Mesothelial cell of epicardium (in vitro differentiated cells): ENCODE measurements around the gene OR5M10. TPM values are rescaled to one million over a fixed set of nuclear protein-coding genes. Genes with fewer than 3 reads are reported as not detected.
"Not testable (repeated sequence)": the region's sequence is repeated elsewhere in the genome, so short reads cannot be mapped to it uniquely, and the experiment has no call there.

ENCODE experiments used
- DNase-seq, 2 experiments: peaks; one replicate each; pipeline ENCODE4 v3.0.0; 2021; ENCODE audit warnings: low spot score in 2 of 2; ENCODE audit not compliant: unreplicated experiment in 2 of 2
- H3K27ac Mint-ChIP-seq: 2 replicates; pipeline ENCODE4 v1.8.0; 2021; ENCODE audit warnings: mixed read lengths
- H3K27me3 Mint-ChIP-seq: 2 replicates; pipeline ENCODE4 v1.8.0; 2021; ENCODE audit warnings: low read depth, mixed read lengths
- H3K36me3 Mint-ChIP-seq: 2 replicates; pipeline ENCODE4 v1.8.0; 2021; ENCODE audit warnings: mixed read lengths
- H3K4me1 Mint-ChIP-seq: 2 replicates; pipeline ENCODE4 v1.8.0; 2021; ENCODE audit warnings: mixed read lengths
- H3K4me3 Mint-ChIP-seq: 2 replicates; pipeline ENCODE4 v1.8.0; 2021; ENCODE audit warnings: mild to moderate bottlenecking, moderate library complexity, mixed read lengths
- H3K9me3 Mint-ChIP-seq: 2 replicates; pipeline ENCODE4 v1.8.0; 2021; ENCODE audit warnings: mixed read lengths
- CTCF ChIP-seq: fragments of 200-600 bp; sonication (generic); IDR thresholded peaks from one replicate; pipeline ENCODE4 v1.5.0; 2021; ENCODE audit warnings: antibody characterized with exemption; ENCODE audit not compliant: unreplicated experiment
- total RNA-seq: library from RNA; stranded (reverse); gene quantifications from 3 replicates; pipeline ENCODE4 v1.2.1, GENCODE V29; 2021

The OR5M10 gene
- not detected in 3 replicates for total RNA-seq

DNA sequence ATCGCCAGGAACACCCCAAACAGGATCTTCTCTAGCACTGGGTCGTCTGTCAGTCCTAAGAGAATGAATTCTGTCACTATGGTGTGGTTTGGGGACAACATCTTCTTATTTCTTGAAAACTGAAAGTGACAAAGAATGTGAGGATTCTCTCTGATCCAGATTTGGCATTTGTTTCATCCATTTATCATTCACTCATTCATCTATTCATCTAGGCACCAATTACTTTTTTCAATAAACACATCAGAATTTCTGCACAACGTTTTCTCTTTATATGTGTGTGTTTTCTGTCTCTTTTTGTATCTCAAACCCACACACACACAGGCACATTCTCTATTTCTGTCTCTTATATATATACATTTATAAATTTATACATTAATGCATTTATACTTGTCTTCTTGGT is at the start of gene OR5M10:
Gene OR5M10, minus strand, starts transcription at position 101 of the 400 bp plus-strand sequence. Its CDS starts 0 bp downstream, at position 101.
- TF ChIP-seq CTCF, result no peak
- no peak for DNase-seq

DNA sequence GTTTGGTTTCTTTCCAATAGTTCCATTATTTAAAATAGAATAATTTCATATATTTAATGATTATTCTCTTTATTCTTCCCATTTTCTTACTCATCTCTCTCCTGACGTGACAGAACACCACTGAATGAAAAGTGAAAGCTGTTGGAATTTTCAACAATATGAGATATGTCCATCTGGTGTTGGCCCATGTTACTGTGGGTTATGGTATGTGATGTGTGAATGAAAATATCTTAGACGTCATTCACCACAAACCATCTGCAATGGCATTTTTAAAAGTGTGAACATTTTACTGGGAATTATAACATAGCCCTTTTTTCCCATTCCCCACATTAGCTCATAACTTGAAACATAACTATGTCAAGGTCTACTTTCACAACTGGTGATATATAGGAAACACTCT is 48.4 kb upstream of the OR5M10 start:
- no peak for TF ChIP-seq CTCF
- Mint-ChIP-seq H3K9me3 (no peaks in the 10 kb centered on the region), H3K27me3 (no peaks in the 10 kb centered on the region), H3K4me3 (no peak overlapping the region), H3K4me1 (peaks cover 20% of the 10 kb centered on the region), H3K36me3 (no peaks in the 10 kb centered on the region), H3K27ac (no peak overlapping the region)
- no peak for DNase-seq

More for the DNA sequence above, at the start of gene OR5M10:
- no peak within 1 kb of the TSS for H3K27ac Mint-ChIP-seq
- H3K4me3 Mint-ChIP-seq, result no peak within 1 kb of the TSS
- no peaks in the 10 kb centered on the region for H3K4me1 Mint-ChIP-seq
- H3K27me3 Mint-ChIP-seq, result no peaks in the 10 kb centered on the region
- H3K9me3 Mint-ChIP-seq, result no peaks in the 10 kb centered on the region
- H3K36me3 Mint-ChIP-seq, result no peaks in the 10 kb centered on the region

GRCh38 chr11:56624661-56625110 is 47.2 kb upstream of the OR5M10 start:
- H3K36me3 Mint-ChIP-seq, result no peaks in the 10 kb centered on the region
- H3K9me3 Mint-ChIP-seq, result no peaks in the 10 kb centered on the region
- H3K27me3 Mint-ChIP-seq, result peaks cover 2% of the 10 kb centered on the region
- TF ChIP-seq CTCF, result peak; percentile 35
- H3K4me3 Mint-ChIP-seq, result no peak overlapping the region
- no peak for DNase-seq
- peaks cover 16% of the 10 kb centered on the region for H3K4me1 Mint-ChIP-seq
- H3K27ac Mint-ChIP-seq, result peak overlapping the region; percentile 75

DNA sequence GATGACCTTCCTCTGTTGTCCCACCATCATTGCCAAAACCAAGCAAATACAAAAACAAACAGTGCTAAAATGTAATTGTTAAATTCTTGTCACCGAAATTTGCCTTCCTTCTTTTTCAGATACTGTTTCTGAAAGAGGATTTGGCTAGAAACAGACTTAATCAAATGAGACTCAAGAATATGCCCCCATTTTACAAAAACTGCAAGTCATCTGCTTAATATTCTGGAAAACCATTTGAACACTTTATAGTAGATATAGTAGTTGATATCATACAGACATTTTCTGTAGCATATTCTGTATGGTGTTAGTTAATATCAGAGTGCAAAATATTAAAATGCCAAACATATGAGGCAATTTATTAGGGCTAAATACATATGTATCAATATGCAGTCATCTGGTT is 33.7 kb upstream of the OR5M10 start:
- Mint-ChIP-seq H3K9me3 (no peaks in the 10 kb centered on the region), H3K27ac (no peak overlapping the region), H3K36me3 (no peaks in the 10 kb centered on the region)

GRCh38 chr11:56592088-56592717 is 14.7 kb upstream of the OR5M10 start:
- not testable (repeated sequence) for H3K36me3 Mint-ChIP-seq, H3K4me1 Mint-ChIP-seq, H3K4me3 Mint-ChIP-seq, H3K27me3 Mint-ChIP-seq, DNase-seq, H3K27ac Mint-ChIP-seq
- peaks cover 20% of the 10 kb centered on the region for H3K9me3 Mint-ChIP-seq

More for the DNA sequence above, 33.7 kb upstream of the OR5M10 start:
- no peaks in the 10 kb centered on the region for H3K27me3 Mint-ChIP-seq
- TF ChIP-seq CTCF, result no peak
- no peaks in the 10 kb centered on the region for H3K4me1 Mint-ChIP-seq
- DNase-seq, result no peak
- no peak overlapping the region for H3K4me3 Mint-ChIP-seq

DNA sequence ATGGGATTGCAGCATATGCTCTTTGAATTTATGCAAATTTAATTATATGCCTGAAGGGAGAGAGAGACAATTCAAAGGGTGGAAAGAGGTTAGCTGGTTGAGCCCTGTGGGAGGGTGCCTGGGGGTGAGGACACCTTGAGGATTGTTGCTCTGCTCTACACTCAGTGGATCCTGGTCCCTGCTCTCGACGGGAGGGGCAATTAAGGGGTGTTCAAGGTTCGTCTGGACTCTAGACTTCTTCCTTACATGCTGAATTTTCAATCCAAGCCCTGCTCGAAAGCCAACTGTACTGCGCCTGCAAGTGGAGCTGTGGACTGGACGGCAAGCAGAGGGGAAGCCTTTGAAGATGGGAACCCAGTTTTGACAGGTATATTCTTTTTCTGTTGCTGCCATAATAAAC is 18.9 kb downstream of the OR5M10 start:
- no peak for DNase-seq
- no peak for TF ChIP-seq CTCF
- no peak overlapping the region for H3K4me3 Mint-ChIP-seq
- no peaks in the 10 kb centered on the region for H3K36me3 Mint-ChIP-seq
- H3K27me3 Mint-ChIP-seq, result no peaks in the 10 kb centered on the region
- peaks cover 2% of the 10 kb centered on the region for H3K9me3 Mint-ChIP-seq
- H3K27ac Mint-ChIP-seq, result no peak overlapping the region
- H3K4me1 Mint-ChIP-seq, result no peaks in the 10 kb centered on the region

DNA sequence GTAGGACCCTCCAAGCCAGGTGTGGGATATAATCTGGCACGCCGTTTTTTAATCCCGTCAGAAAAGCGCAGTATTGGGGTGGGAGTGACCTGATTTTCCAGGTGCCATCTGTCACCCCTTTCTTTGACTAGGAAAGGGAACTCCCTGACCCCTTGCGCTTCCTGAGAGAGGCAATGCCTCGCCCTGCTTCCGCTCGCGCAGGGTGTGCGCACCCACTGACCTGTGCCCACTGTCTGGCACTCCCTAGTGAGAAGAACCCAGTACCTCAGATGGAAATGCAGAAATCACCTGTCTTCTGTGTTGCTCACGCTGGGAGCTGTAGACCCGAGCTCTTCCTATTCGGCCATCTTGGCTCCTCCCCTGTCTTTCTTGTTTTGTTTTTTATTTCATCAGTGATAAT is 22.8 kb downstream of the OR5M10 start:
- not testable (repeated sequence) for H3K36me3 Mint-ChIP-seq, H3K27me3 Mint-ChIP-seq, H3K27ac Mint-ChIP-seq, H3K9me3 Mint-ChIP-seq, H3K4me1 Mint-ChIP-seq, DNase-seq, H3K4me3 Mint-ChIP-seq
